Muscle layer of colon (tissue), 2 donors: ENCODE results near the gene SALL2.
"Not testable (repeated sequence)": the region's sequence is repeated elsewhere in the genome, so short reads cannot be mapped to it uniquely, and the experiment has no call there.

ENCODE experiments used
- H3K27ac ChIP-seq: one replicate; pipeline ENCODE4 v1.7.0; 2013; ENCODE audit warnings: low read depth, mild to moderate bottlenecking, low read length, moderate library complexity
- H3K27me3 ChIP-seq, 2 donors: one replicate each; pipeline ENCODE4 v1.7.0; 2013; ENCODE audit warnings: low read length in 2 of 2, mild to moderate bottlenecking in 2 of 2; ENCODE audit not compliant: insufficient read depth in 2 of 2, control insufficient read depth in 1 of 2
- H3K36me3 ChIP-seq: one replicate; pipeline ENCODE4 v1.7.0; 2013; ENCODE audit warnings: mild to moderate bottlenecking, low read length; ENCODE audit not compliant: insufficient read depth
- H3K4me1 ChIP-seq: one replicate; pipeline ENCODE4 v1.7.0; 2013; ENCODE audit warnings: mild to moderate bottlenecking, low read length; ENCODE audit not compliant: insufficient read depth
- H3K4me3 ChIP-seq, 2 donors: one replicate each; pipeline ENCODE4 v1.7.0; 2013; ENCODE audit warnings: low read length in 2 of 2, low read depth in 1 of 2, mild to moderate bottlenecking in 1 of 2, moderate library complexity in 1 of 2
- H3K9ac ChIP-seq: one replicate; pipeline ENCODE4 v1.7.0; 2013; ENCODE audit warnings: low read length
- H3K9me3 ChIP-seq: one replicate; pipeline ENCODE4 v1.7.0; 2013; ENCODE audit warnings: mild to moderate bottlenecking, low read length
- donor health status: abdominal sarcoma.
- donor health status: Adenocarcinoma of cecum.

The SALL2 gene

GRCh38 chr14:21525962-21526671, at the start of gene SALL2:
Gene SALL2, minus strand, starts transcription at chr14:21526346. Its CDS starts 219 bp downstream, at chr14:21526127.
- Histone ChIP-seq H3K27ac (peak within 1 kb of the TSS; percentile 86), H3K27me3 (no peaks in the 10 kb centered on the region), H3K4me1 (peaks cover 14% of the 10 kb centered on the region), H3K9me3 (no peaks in the 10 kb centered on the region), H3K36me3 (no peaks in the 10 kb centered on the region), H3K9ac (peak within 1 kb of the TSS; percentile 76), H3K4me3 (peak within 1 kb of the TSS; percentile 68 to 74)

- H3K9me3 ChIP-seq: no peaks in the 10 kb centered on the region
- no peaks in the 10 kb centered on the region for H3K27me3 ChIP-seq
- no peak overlapping the region for H3K27ac ChIP-seq
- H3K9ac ChIP-seq: no peak overlapping the region
- peaks cover 4% of the 10 kb centered on the region for H3K4me1 ChIP-seq
- no peak overlapping the region for H3K4me3 ChIP-seq
- no peaks in the 10 kb centered on the region for H3K36me3 ChIP-seq
Observed at GRCh38 chr14:21575661-21576060, 49.5 kb upstream of the SALL2 start.

- no peak overlapping the region for H3K27ac ChIP-seq
- H3K9me3 ChIP-seq: no peaks in the 10 kb centered on the region
- H3K36me3 ChIP-seq: no peaks in the 10 kb centered on the region
- no peak overlapping the region for H3K9ac ChIP-seq
- H3K27me3 ChIP-seq: no peaks in the 10 kb centered on the region
- no peak overlapping the region for H3K4me3 ChIP-seq
- H3K4me1 ChIP-seq: peaks cover 4% of the 10 kb centered on the region
Observed at GRCh38 chr14:21572604-21573003, 46.5 kb upstream of the SALL2 start.

- Histone ChIP-seq H3K9ac (no peak overlapping the region), H3K36me3 (no peaks in the 10 kb centered on the region), H3K9me3 (no peaks in the 10 kb centered on the region), H3K27ac (no peak overlapping the region), H3K4me3 (no peak overlapping the region), H3K4me1 (peaks cover 6% of the 10 kb centered on the region), H3K27me3 (no peaks in the 10 kb centered on the region)
Observed at GRCh38 chr14:21558703-21559170, 32.6 kb upstream of the SALL2 start.

- no peaks in the 10 kb centered on the region for H3K9me3 ChIP-seq
- peak overlapping the region in 1 of 2 donors; percentile 40 for H3K4me3 ChIP-seq
- peak overlapping the region; percentile 3 for H3K9ac ChIP-seq
- peaks cover 6% of the 10 kb centered on the region for H3K4me1 ChIP-seq
- H3K27ac ChIP-seq: peak overlapping the region; percentile 62
- H3K27me3 ChIP-seq: no peaks in the 10 kb centered on the region
- no peaks in the 10 kb centered on the region for H3K36me3 ChIP-seq
Observed at GRCh38 chr14:21557084-21557901, 31.1 kb upstream of the SALL2 start.

- peaks cover 6% of the 10 kb centered on the region for H3K4me1 ChIP-seq
- H3K27ac ChIP-seq: peak overlapping the region; percentile 62
- peak overlapping the region in 1 of 2 donors; percentile 40 for H3K4me3 ChIP-seq
- H3K9me3 ChIP-seq: no peaks in the 10 kb centered on the region
- H3K9ac ChIP-seq: no peak overlapping the region
- no peaks in the 10 kb centered on the region for H3K36me3 ChIP-seq
- no peaks in the 10 kb centered on the region for H3K27me3 ChIP-seq
Observed at GRCh38 chr14:21556378-21557083, 30.4 kb upstream of the SALL2 start.

- Histone ChIP-seq H3K4me1 (peaks cover 6% of the 10 kb centered on the region), H3K27me3 (no peaks in the 10 kb centered on the region), H3K4me3 (no peak overlapping the region), H3K9me3 (no peaks in the 10 kb centered on the region), H3K9ac (no peak overlapping the region), H3K27ac (no peak overlapping the region), H3K36me3 (no peaks in the 10 kb centered on the region)
Observed at GRCh38 chr14:21553266-21553665, 27.1 kb upstream of the SALL2 start.

- H3K4me3 ChIP-seq, H3K9me3 ChIP-seq, H3K27ac ChIP-seq, H3K4me1 ChIP-seq, H3K27me3 ChIP-seq, H3K36me3 ChIP-seq, H3K9ac ChIP-seq: not testable (repeated sequence)
Observed at GRCh38 chr14:21544588-21544987, 18.4 kb upstream of the SALL2 start.

GRCh38 chr14:21543963-21544362, 17.8 kb upstream of the SALL2 start:
- Histone ChIP-seq H3K4me3 (no peak overlapping the region), H3K27me3 (no peaks in the 10 kb centered on the region), H3K9me3 (no peaks in the 10 kb centered on the region), H3K9ac (no peak overlapping the region), H3K36me3 (no peaks in the 10 kb centered on the region), H3K4me1 (no peaks in the 10 kb centered on the region), H3K27ac (no peak overlapping the region)

- H3K9me3 ChIP-seq: no peaks in the 10 kb centered on the region
- H3K9ac ChIP-seq: no peak overlapping the region
- H3K36me3 ChIP-seq: no peaks in the 10 kb centered on the region
- H3K4me1 ChIP-seq: no peaks in the 10 kb centered on the region
- no peak overlapping the region for H3K27ac ChIP-seq
- H3K27me3 ChIP-seq: no peaks in the 10 kb centered on the region
- no peak overlapping the region for H3K4me3 ChIP-seq
Observed at GRCh38 chr14:21543521-21543960, 17.4 kb upstream of the SALL2 start.

- Histone ChIP-seq H3K4me3 (no peak overlapping the region), H3K9me3 (no peaks in the 10 kb centered on the region), H3K27ac (no peak overlapping the region), H3K9ac (no peak overlapping the region), H3K36me3 (no peaks in the 10 kb centered on the region), H3K27me3 (peaks cover 3 to 9% of the 10 kb centered on the region in 2 donors), H3K4me1 (peaks cover 7% of the 10 kb centered on the region)
Observed at GRCh38 chr14:21541413-21542074, 15.4 kb upstream of the SALL2 start.
